ENCODE results near the gene RNASE13.
A peak's percentile ranks its signal among the peaks of the same experiment; 100 is the strongest.

Gene RNASE13

GRCh38 chr14:20998674-20999366, 35.8 kb downstream of the RNASE13 start, which contains the start of gene SLC39A2:
SLC39A2 (plus strand) TSS chr14:20999293; CDS start chr14:20999447, 154 bp downstream.
- Histone ChIP-seq H3K27me3 (ENCODE audit: insufficient read depth, low read length, poor library complexity) (no peaks in the 10 kb centered on the region), H3K56ac (ENCODE audit: low read length) (no peak within 1 kb of the TSS), H3K4me3 (ENCODE audit: low read length) (no peak within 1 kb of the TSS), H2BK5ac (ENCODE audit: low read length) (no peak within 1 kb of the TSS), H2BK120ac (ENCODE audit: low read depth, low read length) (no peak within 1 kb of the TSS), H3K79me1 (ENCODE audit: low read length) (no peaks in the 10 kb centered on the region), H4K5ac (ENCODE audit: low read length) (no peak within 1 kb of the TSS), H3K79me2 (ENCODE audit: control insufficient read depth, insufficient read depth, low read length) (no peaks in the 10 kb centered on the region), H3K4me1 (ENCODE audit: control insufficient read depth, low read depth, low read length) (peaks cover 8% of the 10 kb centered on the region), H3K27ac (ENCODE audit: low read depth, low read length) (no peak within 1 kb of the TSS), H3K23ac (ENCODE audit: low read length) (no peak within 1 kb of the TSS), H4K8ac (ENCODE audit: low read depth, low read length) (no peak within 1 kb of the TSS), H2BK15ac (replicated peaks; ENCODE audit: low read depth) (no peak within 1 kb of the TSS), H3K4ac (ENCODE audit: low read depth, low read length) (no peak within 1 kb of the TSS), H2AK5ac (ENCODE audit: low read length) (no peak within 1 kb of the TSS), H3K36me3 (ENCODE audit: control insufficient read depth, insufficient read depth, low read length) (peaks cover 8% of the 10 kb centered on the region), H3K18ac (ENCODE audit: low read length) (no peak within 1 kb of the TSS), H3K4me2 (ENCODE audit: low read length) (no peak within 1 kb of the TSS), H3K9ac (ENCODE audit: low read length) (peak within 1 kb of the TSS; percentile 32)
- WGBS (ENCODE audit: extremely low coverage, insufficient coverage, low lambda C conversion rate), result no CpG with 5 or more reads among the region's 6 CpGs
- peak; percentile 90 for DNase-seq

GRCh38 chr14:20998139-20998538, 36.5 kb downstream of the RNASE13 start:
- no peak overlapping the region for H3K18ac ChIP-seq (ENCODE audit: low read length)
- WGBS (ENCODE audit: extremely low coverage, insufficient coverage, low lambda C conversion rate), result no CpG with 5 or more reads among the region's 3 CpGs
- no peak overlapping the region for H4K8ac ChIP-seq (ENCODE audit: low read depth, low read length)
- H2BK15ac ChIP-seq (replicated peaks; ENCODE audit: low read depth), result no peak overlapping the region
- H2AK5ac ChIP-seq (ENCODE audit: low read length), result no peak overlapping the region
- H2BK120ac ChIP-seq (ENCODE audit: low read depth, low read length), result no peak overlapping the region
- no peaks in the 10 kb centered on the region for H3K79me2 ChIP-seq (ENCODE audit: control insufficient read depth, insufficient read depth, low read length)
- no peak overlapping the region for H3K23ac ChIP-seq (ENCODE audit: low read length)
- H3K4ac ChIP-seq (ENCODE audit: low read depth, low read length), result no peak overlapping the region
- peak; percentile 27 for DNase-seq
- no peak overlapping the region for H3K4me3 ChIP-seq (ENCODE audit: low read length)
- peaks cover 8% of the 10 kb centered on the region for H3K4me1 ChIP-seq (ENCODE audit: control insufficient read depth, low read depth, low read length)
- no peak overlapping the region for H3K27ac ChIP-seq (ENCODE audit: low read depth, low read length)
- H3K36me3 ChIP-seq (ENCODE audit: control insufficient read depth, insufficient read depth, low read length), result peaks cover 8% of the 10 kb centered on the region
- H2BK5ac ChIP-seq (ENCODE audit: low read length), result no peak overlapping the region
- no peak overlapping the region for H3K4me2 ChIP-seq (ENCODE audit: low read length)
- no peaks in the 10 kb centered on the region for H3K27me3 ChIP-seq (ENCODE audit: insufficient read depth, low read length, poor library complexity)
- no peaks in the 10 kb centered on the region for H3K79me1 ChIP-seq (ENCODE audit: low read length)
- H3K9ac ChIP-seq (ENCODE audit: low read length), result no peak overlapping the region
- H3K56ac ChIP-seq (ENCODE audit: low read length), result no peak overlapping the region
- H4K5ac ChIP-seq (ENCODE audit: low read length), result no peak overlapping the region

- WGBS (ENCODE audit: extremely low coverage, insufficient coverage, low lambda C conversion rate), result no CpG with 5 or more reads among the region's 6 CpGs
- no peak overlapping the region for H2BK5ac ChIP-seq (ENCODE audit: low read length)
- no peak overlapping the region for H3K4me2 ChIP-seq (ENCODE audit: low read length)
- H3K4ac ChIP-seq (ENCODE audit: low read depth, low read length), result no peak overlapping the region
- H4K8ac ChIP-seq (ENCODE audit: low read depth, low read length), result no peak overlapping the region
- H3K4me1 ChIP-seq (ENCODE audit: control insufficient read depth, low read depth, low read length), result peaks cover 8% of the 10 kb centered on the region
- H3K23ac ChIP-seq (ENCODE audit: low read length), result no peak overlapping the region
- no peak overlapping the region for H3K4me3 ChIP-seq (ENCODE audit: low read length)
- DNase-seq, result no peak
- H2AK5ac ChIP-seq (ENCODE audit: low read length), result no peak overlapping the region
- H3K27me3 ChIP-seq (ENCODE audit: insufficient read depth, low read length, poor library complexity), result no peaks in the 10 kb centered on the region
- no peak overlapping the region for H3K18ac ChIP-seq (ENCODE audit: low read length)
- no peak overlapping the region for H3K27ac ChIP-seq (ENCODE audit: low read depth, low read length)
- no peak overlapping the region for H2BK120ac ChIP-seq (ENCODE audit: low read depth, low read length)
- H3K56ac ChIP-seq (ENCODE audit: low read length), result no peak overlapping the region
- H3K79me2 ChIP-seq (ENCODE audit: control insufficient read depth, insufficient read depth, low read length), result no peaks in the 10 kb centered on the region
- H4K5ac ChIP-seq (ENCODE audit: low read length), result no peak overlapping the region
- H3K9ac ChIP-seq (ENCODE audit: low read length), result no peak overlapping the region
- H3K36me3 ChIP-seq (ENCODE audit: control insufficient read depth, insufficient read depth, low read length), result peaks cover 8% of the 10 kb centered on the region
- H2BK15ac ChIP-seq (replicated peaks; ENCODE audit: low read depth), result no peak overlapping the region
- H3K79me1 ChIP-seq (ENCODE audit: low read length), result no peaks in the 10 kb centered on the region
Measured at GRCh38 chr14:20997564-20997963, 37.0 kb downstream of the RNASE13 start.

GRCh38 chr14:20997115-20997514, 37.5 kb downstream of the RNASE13 start:
- peaks cover 2% of the 10 kb centered on the region for H3K79me1 ChIP-seq (ENCODE audit: low read length)
- H3K4me2 ChIP-seq (ENCODE audit: low read length), result no peak overlapping the region
- H4K5ac ChIP-seq (ENCODE audit: low read length), result no peak overlapping the region
- no peak overlapping the region for H3K56ac ChIP-seq (ENCODE audit: low read length)
- H3K27ac ChIP-seq (ENCODE audit: low read depth, low read length), result no peak overlapping the region
- H3K18ac ChIP-seq (ENCODE audit: low read length), result no peak overlapping the region
- no peak overlapping the region for H2BK15ac ChIP-seq (replicated peaks; ENCODE audit: low read depth)
- H3K4me1 ChIP-seq (ENCODE audit: control insufficient read depth, low read depth, low read length), result peaks cover 8% of the 10 kb centered on the region
- H3K23ac ChIP-seq (ENCODE audit: low read length), result no peak overlapping the region
- H3K79me2 ChIP-seq (ENCODE audit: control insufficient read depth, insufficient read depth, low read length), result no peaks in the 10 kb centered on the region
- H3K4ac ChIP-seq (ENCODE audit: low read depth, low read length), result no peak overlapping the region
- H2BK5ac ChIP-seq (ENCODE audit: low read length), result no peak overlapping the region
- H2BK120ac ChIP-seq (ENCODE audit: low read depth, low read length), result no peak overlapping the region
- H3K4me3 ChIP-seq (ENCODE audit: low read length), result no peak overlapping the region
- H3K9ac ChIP-seq (ENCODE audit: low read length), result no peak overlapping the region
- DNase-seq, result no peak
- H3K36me3 ChIP-seq (ENCODE audit: control insufficient read depth, insufficient read depth, low read length), result peaks cover 8% of the 10 kb centered on the region
- no peak overlapping the region for H4K8ac ChIP-seq (ENCODE audit: low read depth, low read length)
- no CpG with 5 or more reads among the region's 4 CpGs for WGBS (ENCODE audit: extremely low coverage, insufficient coverage, low lambda C conversion rate)
- H3K27me3 ChIP-seq (ENCODE audit: insufficient read depth, low read length, poor library complexity), result no peaks in the 10 kb centered on the region
- no peak overlapping the region for H2AK5ac ChIP-seq (ENCODE audit: low read length)

GRCh38 chr14:20996521-20996920, 38.1 kb downstream of the RNASE13 start:
- H3K4ac ChIP-seq (ENCODE audit: low read depth, low read length), result no peak overlapping the region
- H3K4me2 ChIP-seq (ENCODE audit: low read length), result no peak overlapping the region
- no peak overlapping the region for H4K8ac ChIP-seq (ENCODE audit: low read depth, low read length)
- H2AK5ac ChIP-seq (ENCODE audit: low read length), result no peak overlapping the region
- H3K27ac ChIP-seq (ENCODE audit: low read depth, low read length), result no peak overlapping the region
- no peak overlapping the region for H4K5ac ChIP-seq (ENCODE audit: low read length)
- no peak overlapping the region for H3K4me3 ChIP-seq (ENCODE audit: low read length)
- H2BK15ac ChIP-seq (replicated peaks; ENCODE audit: low read depth), result no peak overlapping the region
- no peak overlapping the region for H2BK120ac ChIP-seq (ENCODE audit: low read depth, low read length)
- H3K79me2 ChIP-seq (ENCODE audit: control insufficient read depth, insufficient read depth, low read length), result peaks cover 3% of the 10 kb centered on the region
- peaks cover 8% of the 10 kb centered on the region for H3K4me1 ChIP-seq (ENCODE audit: control insufficient read depth, low read depth, low read length)
- no CpG with 5 or more reads among the region's 14 CpGs for whole genome bisulfite sequencing (ENCODE audit: extremely low coverage, insufficient coverage, low lambda C conversion rate)
- H3K79me1 ChIP-seq (ENCODE audit: low read length), result peaks cover 5% of the 10 kb centered on the region
- H3K9ac ChIP-seq (ENCODE audit: low read length), result no peak overlapping the region
- H3K36me3 ChIP-seq (ENCODE audit: control insufficient read depth, insufficient read depth, low read length), result peaks cover 8% of the 10 kb centered on the region
- H3K18ac ChIP-seq (ENCODE audit: low read length), result no peak overlapping the region
- H2BK5ac ChIP-seq (ENCODE audit: low read length), result no peak overlapping the region
- DNase-seq, result no peak
- H3K27me3 ChIP-seq (ENCODE audit: insufficient read depth, low read length, poor library complexity), result no peaks in the 10 kb centered on the region
- no peak overlapping the region for H3K56ac ChIP-seq (ENCODE audit: low read length)
- H3K23ac ChIP-seq (ENCODE audit: low read length), result no peak overlapping the region
